A172 (cell line): ENCODE measurements around the gene MOGAT2. TPM values are rescaled to one million over a fixed set of nuclear protein-coding genes. Genes with fewer than 3 reads are reported as not detected.
"Not testable (repeated sequence)": the region's sequence is repeated elsewhere in the genome, so short reads cannot be mapped to it uniquely, and the experiment has no call there.

Experiments
- DNase-seq: peaks from one replicate; pipeline ENCODE4 v3.0.0-alpha.2; 2015; ENCODE audit warnings: low spot score
- total RNA-seq: library from RNA; depleted of rRNA; stranded (reverse); fragments of >200 nt; shearing (Covaris generic); gene quantifications from 2 replicates; pipeline ENCODE4 v1.2.3, GENCODE V29; 2014; rRNA removed

Gene MOGAT2
- total RNA-seq = 0.07 TPM in 1 of 2 replicates, not detected in the other

GRCh38 chr11:75717608-75718418, at the start of gene MOGAT2:
MOGAT2 (plus strand) TSS chr11:75717838; CDS start chr11:75717889, 51 bp downstream.
- DNase-seq = no peak

- DNase-seq = peak; percentile 50
Measured at GRCh38 chr11:75668451-75669297, 49.0 kb upstream of the MOGAT2 start, which contains the start of gene MAP6. MAP6 (minus strand) TSS chr11:75669038; CDS start chr11:75668369, 669 bp downstream.

- DNase-seq = peak; percentile 88
Measured at GRCh38 chr11:75673977-75674582, 43.6 kb upstream of the MOGAT2 start.

GRCh38 chr11:75677275-75677674, 40.4 kb upstream of the MOGAT2 start:
- DNase-seq = no peak

- no peak for DNase-seq
Measured at GRCh38 chr11:75677909-75678308, 39.7 kb upstream of the MOGAT2 start.

GRCh38 chr11:75678620-75679259, 38.9 kb upstream of the MOGAT2 start:
- DNase-seq = no peak

GRCh38 chr11:75679566-75679965, 38.1 kb upstream of the MOGAT2 start:
- no peak for DNase-seq

GRCh38 chr11:75683856-75684255, 33.8 kb upstream of the MOGAT2 start:
- DNase-seq = not testable (repeated sequence)

- DNase-seq = peak; percentile 22
Measured at GRCh38 chr11:75689863-75690609, 27.6 kb upstream of the MOGAT2 start.

GRCh38 chr11:75691804-75692203, 25.8 kb upstream of the MOGAT2 start:
- DNase-seq = no peak

- DNase-seq = peak; percentile 61
Measured at GRCh38 chr11:75697906-75698581, 19.6 kb upstream of the MOGAT2 start.

- no peak for DNase-seq
Measured at GRCh38 chr11:75700940-75701339, 16.7 kb upstream of the MOGAT2 start.

- DNase-seq = no peak
Measured at GRCh38 chr11:75703695-75704237, 13.9 kb upstream of the MOGAT2 start.

GRCh38 chr11:75705541-75705940, 12.1 kb upstream of the MOGAT2 start:
- DNase-seq = peak; percentile 20

- DNase-seq = peak; percentile 88
Measured at GRCh38 chr11:75706260-75706729, 11.3 kb upstream of the MOGAT2 start.

GRCh38 chr11:75714211-75714610, 3.4 kb upstream of the MOGAT2 start:
- DNase-seq = no peak

GRCh38 chr11:75715688-75716087, 1.9 kb upstream of the MOGAT2 start:
- no peak for DNase-seq

GRCh38 chr11:75716659-75717058, 979 bp upstream of the MOGAT2 start:
- DNase-seq = no peak

- DNase-seq = no peak
Measured at GRCh38 chr11:75718419-75719339, 1.0 kb downstream of the MOGAT2 start.
